HG03521 (cell line): ENCODE data around the gene SH3D19.
"Not testable (repeated sequence)": the region's sequence is repeated elsewhere in the genome, so short reads cannot be mapped to it uniquely, and the experiment has no call there.

Source experiments
- ATAC-seq: cut with Tn5 transposase; IDR thresholded peaks from one replicate; pipeline ENCODE4 v1.9.1; 2021; ENCODE audit warnings: mild to moderate bottlenecking, moderate library complexity; ENCODE audit not compliant: unreplicated experiment

Gene SH3D19

GRCh38 chr4:151236036-151236435 lies 89.4 kb downstream of the SH3D19 start:
- no peak for ATAC-seq

- not testable (repeated sequence) for ATAC-seq
Measured at GRCh38 chr4:151235373-151235772, 90.0 kb downstream of the SH3D19 start.

DNA sequence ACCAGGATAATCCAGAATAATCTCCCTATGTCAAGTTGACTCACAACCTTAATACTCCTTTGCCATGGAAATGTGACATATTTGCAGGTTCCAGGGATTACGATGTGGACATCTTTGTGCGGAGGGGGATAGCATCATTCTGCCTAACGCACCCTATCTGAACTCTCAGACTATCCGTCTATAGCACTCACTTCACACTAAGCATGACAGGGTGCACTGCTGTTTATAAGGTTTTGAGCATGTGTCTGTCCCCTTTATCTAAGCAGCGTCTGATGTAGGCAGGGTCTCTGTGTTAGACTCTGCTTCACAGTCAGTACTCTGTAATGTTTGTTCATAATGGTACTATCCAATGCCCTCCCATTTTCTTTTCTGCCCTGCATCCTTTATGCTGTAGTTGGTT lies 91.8 kb downstream of the SH3D19 start:
- no peak for ATAC-seq

DNA sequence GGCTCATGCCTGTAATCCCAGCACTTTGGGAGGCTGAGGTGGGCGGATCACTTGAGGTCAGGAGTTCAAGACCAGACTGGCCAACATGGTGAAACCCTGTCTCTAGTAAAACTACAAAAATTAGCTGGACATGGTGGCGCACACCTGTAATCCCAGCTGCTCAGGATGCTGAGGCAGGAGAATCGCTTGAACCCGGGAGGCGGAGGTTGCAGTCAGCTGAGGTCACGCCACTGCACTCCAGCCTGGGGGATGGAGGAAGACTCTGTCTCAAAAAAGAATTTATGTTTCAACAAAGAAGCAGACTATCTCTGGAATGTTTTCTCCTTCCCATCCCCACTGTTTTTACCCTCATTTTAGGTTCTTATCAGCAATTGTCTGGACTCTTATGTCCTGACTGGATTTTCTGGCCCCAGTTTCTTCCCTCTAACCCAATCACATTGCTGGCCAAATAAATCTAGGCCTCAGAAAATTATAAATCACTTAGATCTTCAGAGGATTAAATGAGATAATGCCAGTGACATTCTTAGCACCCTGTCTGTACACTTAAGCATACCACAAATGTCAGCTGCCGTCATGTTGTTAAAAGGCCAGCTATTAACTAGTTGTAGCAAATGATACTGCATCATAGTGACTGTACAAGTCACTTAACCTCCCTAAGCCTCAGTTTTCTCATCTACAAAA lies 93.3 kb downstream of the SH3D19 start:
- no peak for ATAC-seq

DNA sequence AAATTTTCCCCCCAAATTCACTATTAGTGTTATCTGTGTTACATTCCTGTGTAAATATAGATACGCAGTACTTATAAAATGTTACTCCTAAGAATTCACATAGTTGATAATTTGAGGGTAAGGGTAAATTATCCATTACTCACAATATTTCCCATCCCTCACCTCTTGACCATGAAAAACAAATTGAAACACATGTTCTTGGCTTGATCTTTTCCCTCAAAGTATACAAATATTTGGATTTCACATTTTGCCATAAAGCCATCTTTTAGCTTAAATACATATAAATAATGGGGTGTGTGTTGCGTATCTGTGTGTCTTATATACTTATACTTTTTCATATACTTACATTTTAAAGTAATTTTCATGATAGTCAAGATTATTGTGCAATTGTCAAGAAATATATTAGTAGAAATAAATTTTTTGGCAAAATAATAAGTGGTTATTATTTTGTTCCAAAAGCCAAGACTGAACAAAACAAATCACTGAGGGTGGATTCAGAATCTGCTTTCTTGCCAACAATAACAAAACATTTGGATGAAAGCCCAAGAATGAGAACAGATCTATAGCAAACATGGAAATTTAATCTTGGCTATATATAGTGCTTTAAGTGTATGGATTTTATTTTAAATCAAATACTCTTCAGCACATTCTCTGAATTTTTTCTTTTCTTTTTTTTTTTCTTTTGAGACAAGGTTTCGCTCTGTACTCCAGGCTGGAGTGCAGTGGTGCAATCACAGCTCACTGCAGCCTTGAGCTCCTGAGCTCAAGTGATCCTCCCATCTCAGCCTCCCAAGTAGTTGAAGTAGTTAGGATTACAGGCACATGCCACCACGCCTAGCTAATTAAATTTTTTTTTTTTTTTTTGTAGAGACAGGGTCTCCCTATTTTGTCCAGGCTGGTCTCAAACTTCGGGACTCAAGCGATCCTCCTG lies 97.0 kb downstream of the SH3D19 start:
- no peak for ATAC-seq

DNA sequence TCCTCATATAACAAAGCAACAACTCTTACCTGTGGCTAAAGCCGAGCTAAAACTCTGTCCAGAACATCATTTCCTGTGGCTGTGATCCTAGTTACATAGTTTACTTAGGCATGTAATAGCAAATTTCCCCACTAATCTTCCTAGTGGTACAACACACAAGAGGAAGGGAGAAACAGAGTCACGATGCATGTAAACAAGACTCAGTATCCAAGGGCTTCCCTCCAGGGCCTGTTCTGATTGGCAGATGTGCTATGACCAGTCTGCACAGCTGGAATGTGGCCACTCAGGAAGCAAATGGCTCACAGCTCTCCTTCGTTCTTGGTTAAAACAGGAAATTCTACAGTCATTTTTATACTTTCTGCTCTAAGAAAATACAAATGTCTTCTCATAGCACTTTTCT lies 97.7 kb downstream of the SH3D19 start:
- ATAC-seq = no peak

DNA sequence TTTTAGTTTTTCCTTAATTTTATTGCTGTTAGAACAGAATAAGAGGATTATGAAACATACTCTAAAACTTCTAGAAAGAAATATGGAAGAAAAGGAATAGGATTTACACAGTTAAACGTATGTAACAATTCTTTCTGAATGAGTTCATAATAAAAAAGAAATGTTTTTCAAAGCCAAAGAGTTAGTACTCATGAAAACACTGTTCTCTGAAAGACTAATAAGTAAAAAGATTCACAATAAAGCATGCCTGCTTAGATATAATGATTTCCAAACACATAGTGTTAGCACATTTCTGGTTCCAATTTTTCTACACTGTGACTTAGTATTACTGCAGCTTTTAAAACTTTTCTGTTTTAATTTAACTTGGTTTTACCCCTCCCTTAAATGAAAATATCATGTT lies 98.2 kb downstream of the SH3D19 start:
- ATAC-seq = no peak

GRCh38 chr4:151226004-151226932 lies 99.1 kb downstream of the SH3D19 start:
- no peak for ATAC-seq

DNA sequence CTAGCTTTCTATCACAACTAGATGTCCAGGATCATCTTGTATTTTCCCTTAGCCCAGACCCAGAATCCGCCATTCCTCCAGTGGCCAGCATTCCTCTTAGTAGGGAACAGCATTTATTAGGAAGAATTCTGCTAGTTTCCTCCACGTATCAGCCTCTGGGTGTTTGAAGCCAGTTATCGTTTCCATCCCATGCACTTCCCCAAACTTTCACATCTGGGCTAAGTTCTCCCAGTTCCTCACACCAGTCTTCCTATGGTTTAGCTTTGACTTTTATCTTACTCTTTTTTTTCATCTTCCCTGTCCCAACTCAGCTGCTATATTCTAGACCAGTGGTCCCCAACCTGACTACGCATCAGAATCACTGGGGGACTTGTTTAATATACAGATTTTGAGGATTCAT lies 101.9 kb downstream of the SH3D19 start:
- no peak for ATAC-seq

GRCh38 chr4:151219948-151220347 lies 105.5 kb downstream of the SH3D19 start:
- ATAC-seq = no peak

GRCh38 chr4:151219091-151219490 lies 106.3 kb downstream of the SH3D19 start:
- no peak for ATAC-seq

- ATAC-seq = no peak
Measured at GRCh38 chr4:151218343-151218742, 107.1 kb downstream of the SH3D19 start.

DNA sequence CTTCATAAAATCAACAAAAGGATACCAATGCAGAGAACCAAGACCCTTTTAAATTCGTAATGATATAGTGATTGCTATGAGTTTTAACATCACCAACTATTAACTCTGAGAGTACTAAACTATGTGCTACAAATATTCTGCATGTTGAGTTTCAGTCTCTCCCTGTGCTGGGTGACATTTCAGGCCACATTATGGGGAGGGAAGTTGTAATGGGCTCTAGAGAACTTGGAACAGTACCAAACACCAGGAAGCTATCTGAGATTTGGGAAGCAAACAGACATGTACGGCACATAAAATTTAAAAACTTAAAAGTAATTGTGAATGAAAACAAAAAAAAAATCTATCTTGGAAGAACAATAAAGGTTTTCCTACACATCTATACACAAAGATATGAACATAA lies 108.1 kb downstream of the SH3D19 start:
- no peak for ATAC-seq

- ATAC-seq = no peak
Measured at GRCh38 chr4:151215295-151215694, 110.1 kb downstream of the SH3D19 start.

- no peak for ATAC-seq
Measured at GRCh38 chr4:151207868-151208267, 117.5 kb downstream of the SH3D19 start.

- no peak for ATAC-seq
Measured at GRCh38 chr4:151207186-151207585, 118.2 kb downstream of the SH3D19 start.

- ATAC-seq = no peak
Measured at GRCh38 chr4:151206241-151207005, 119.0 kb downstream of the SH3D19 start.

GRCh38 chr4:151205722-151206121 lies 119.7 kb downstream of the SH3D19 start:
- no peak for ATAC-seq

DNA sequence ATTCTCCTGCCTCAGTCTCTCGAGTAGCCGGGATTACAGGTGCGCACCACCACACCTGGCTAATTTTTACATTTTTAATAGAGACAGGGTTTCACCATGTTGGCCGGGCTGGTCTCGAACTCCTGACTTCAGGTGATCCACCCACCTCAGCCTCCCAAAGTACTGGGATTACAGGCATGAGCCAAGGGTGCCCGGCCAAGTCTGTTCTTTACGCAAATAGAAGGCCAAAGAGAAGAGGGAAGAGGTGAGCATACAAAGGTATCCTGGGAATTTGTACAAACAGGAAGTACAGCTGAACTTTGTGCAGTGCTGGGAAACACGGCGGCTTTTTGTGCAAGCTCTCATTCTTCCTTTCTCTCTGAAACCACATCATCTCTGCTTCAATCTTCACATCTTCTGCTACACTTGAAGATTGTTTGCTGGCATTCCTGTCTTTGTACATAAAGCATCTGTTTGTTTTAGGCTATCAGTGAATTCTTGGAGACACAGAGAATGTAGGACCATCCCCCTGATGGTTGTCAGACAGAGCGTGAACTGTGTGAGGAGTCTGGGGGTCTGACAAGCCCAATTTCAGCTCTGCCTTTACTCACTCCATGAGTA lies 120.4 kb downstream of the SH3D19 start:
- no peak for ATAC-seq

GRCh38 chr4:151202851-151203455 lies 122.5 kb downstream of the SH3D19 start:
- no peak for ATAC-seq
